LHCN-M2 (cell line): ENCODE results near the gene RBL1. TPM values are rescaled to one million over a fixed set of nuclear protein-coding genes. Genes with fewer than 3 reads are reported as not detected.
A peak's percentile ranks its signal among the peaks of the same experiment; 100 is the strongest.
"Not testable (repeated sequence)": the region's sequence is repeated elsewhere in the genome, so short reads cannot be mapped to it uniquely, and the experiment has no call there.

Experiments used
- DNase-seq: peaks from one replicate; pipeline ENCODE4 v3.0.0-alpha.2; 2012; ENCODE audit warnings: low read depth
- polyA plus RNA-seq: library from polyadenylated mRNA; unstranded; fragments of >200 nt; gene quantifications from one replicate; pipeline ENCODE4 v1.2.1, GENCODE V29; 2012; ENCODE audit warnings: missing spikeins
- total RNA-seq: library from RNA; depleted of rRNA; stranded (reverse); fragments of >200 nt; gene quantifications from 2 replicates; pipeline ENCODE4 v1.2.3, GENCODE V29; 2014; rRNA removed

RBL1 gene
- total RNA-seq, result 18.1 and 18.4 TPM in 2 replicates
- 2.7 TPM for polyA plus RNA-seq

GRCh38 chr20:37095599-37096414 lies at the start of gene RBL1:
TSS of gene RBL1 (minus strand) at chr20:37095997. CDS start at chr20:37095928, 69 bp downstream.
- DNase-seq, result peak; percentile 88

DNA sequence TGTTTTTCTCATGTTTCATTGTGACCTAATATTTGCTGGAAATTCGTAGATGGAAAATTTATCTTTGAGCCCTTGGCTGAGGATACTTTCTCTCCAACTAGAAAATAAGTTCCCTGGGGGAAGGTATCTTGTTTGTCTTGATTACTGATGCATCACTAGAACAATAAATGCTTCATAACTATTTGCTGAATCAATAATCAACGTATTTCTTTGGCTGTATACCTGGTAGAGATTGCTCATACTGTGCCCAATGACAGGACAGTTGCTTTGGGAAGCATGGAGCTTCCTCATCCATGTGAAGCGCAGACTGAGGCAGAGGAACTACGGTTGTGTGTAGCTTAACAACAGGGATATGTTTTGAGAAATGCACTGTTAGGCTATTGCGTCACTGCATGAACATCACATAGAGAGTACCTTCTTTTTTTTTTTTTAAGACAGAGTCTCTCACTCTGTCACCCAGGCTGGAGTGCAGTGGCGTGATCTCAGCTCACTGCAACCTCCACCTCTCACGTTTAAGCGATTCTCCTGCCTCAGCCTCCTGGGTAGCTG lies 49.1 kb upstream of the RBL1 start:
- DNase-seq, result no peak

DNA sequence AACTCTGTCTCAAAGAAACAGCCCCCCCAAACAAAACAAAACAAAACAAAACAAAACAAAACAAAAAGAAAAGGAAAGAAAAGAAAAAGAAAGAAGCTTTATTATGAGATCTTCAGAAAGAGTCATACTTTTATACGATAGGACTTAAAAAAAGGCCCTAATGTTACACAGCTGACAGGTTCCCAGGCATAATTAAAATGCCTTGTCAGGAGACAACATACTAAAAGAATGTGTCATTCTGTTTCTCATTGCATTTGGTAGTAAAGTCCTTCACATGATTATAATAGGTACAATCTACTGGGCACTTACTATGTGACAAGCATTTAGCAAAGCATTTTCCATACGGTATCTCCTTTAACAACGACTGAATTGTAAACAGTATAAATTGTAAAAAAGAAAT lies 46.9 kb upstream of the RBL1 start:
- no peak for DNase-seq

DNA sequence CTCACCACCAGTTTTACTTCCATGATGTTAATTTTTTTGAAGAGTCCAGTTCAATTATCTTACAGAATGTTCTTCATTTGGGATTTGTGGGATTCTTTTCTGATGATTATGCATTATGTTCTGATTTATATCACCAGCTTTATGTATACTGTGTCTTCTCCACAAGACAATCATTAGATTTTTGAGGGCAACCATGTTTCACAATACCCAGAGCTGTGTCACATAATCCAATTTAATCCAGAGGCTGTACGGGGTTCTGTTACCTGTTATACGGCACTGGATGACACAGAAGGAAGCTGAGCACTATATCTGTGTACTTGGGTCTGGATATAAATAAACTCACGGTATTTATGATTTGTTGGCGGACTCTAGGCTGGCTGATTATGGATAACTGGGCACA lies 41.8 kb upstream of the RBL1 start:
- no peak for DNase-seq

DNA sequence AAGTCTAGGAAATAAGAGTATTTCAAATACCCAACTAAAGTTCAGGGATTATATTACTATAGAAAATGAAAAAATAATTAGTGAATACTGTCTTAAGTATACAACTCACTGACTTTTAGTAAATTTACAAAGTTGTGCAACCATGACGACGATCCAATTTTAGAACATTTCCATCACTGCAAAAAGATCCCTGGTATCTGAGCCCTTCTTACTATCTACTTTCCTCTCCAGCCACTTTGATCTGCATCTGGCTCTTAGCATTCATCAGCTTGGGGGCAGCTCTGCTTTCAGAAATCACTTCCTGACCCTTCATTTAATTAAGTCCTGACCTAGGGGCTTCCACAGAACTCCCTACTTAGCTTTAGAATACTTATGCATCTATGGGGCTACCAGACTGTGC lies 38.2 kb upstream of the RBL1 start:
- DNase-seq, result no peak

DNA sequence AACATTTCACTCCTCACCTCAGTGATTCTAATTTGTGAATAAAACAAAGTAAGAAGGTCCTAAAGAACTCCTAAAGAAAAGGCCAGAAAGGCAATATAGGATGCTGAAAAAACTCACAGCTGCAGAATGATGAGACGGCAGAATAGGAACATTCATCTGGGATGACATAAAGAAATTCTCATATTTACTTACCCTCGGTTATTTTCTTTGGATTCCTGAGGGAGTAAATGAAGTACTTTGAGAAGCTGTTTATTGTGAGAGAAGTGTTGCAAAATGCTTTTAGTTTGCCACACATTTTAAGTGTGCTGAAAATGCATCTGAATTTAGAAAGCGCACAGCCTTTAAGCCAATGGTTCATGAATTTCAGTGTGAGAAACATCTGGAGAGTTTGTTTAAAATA lies 35.7 kb upstream of the RBL1 start:
- peak; percentile 23 for DNase-seq

GRCh38 chr20:37128803-37129202 lies 33.0 kb upstream of the RBL1 start:
- DNase-seq, result no peak

- not testable (repeated sequence) for DNase-seq
Observed at GRCh38 chr20:37126290-37126689, 30.5 kb upstream of the RBL1 start.

- no peak for DNase-seq
Observed at GRCh38 chr20:37123441-37123840, 27.6 kb upstream of the RBL1 start.

GRCh38 chr20:37120497-37120896 lies 24.7 kb upstream of the RBL1 start:
- DNase-seq, result no peak

GRCh38 chr20:37119356-37120036 lies 23.7 kb upstream of the RBL1 start:
- DNase-seq, result no peak

- no peak for DNase-seq
Observed at GRCh38 chr20:37114012-37114411, 18.2 kb upstream of the RBL1 start.

DNA sequence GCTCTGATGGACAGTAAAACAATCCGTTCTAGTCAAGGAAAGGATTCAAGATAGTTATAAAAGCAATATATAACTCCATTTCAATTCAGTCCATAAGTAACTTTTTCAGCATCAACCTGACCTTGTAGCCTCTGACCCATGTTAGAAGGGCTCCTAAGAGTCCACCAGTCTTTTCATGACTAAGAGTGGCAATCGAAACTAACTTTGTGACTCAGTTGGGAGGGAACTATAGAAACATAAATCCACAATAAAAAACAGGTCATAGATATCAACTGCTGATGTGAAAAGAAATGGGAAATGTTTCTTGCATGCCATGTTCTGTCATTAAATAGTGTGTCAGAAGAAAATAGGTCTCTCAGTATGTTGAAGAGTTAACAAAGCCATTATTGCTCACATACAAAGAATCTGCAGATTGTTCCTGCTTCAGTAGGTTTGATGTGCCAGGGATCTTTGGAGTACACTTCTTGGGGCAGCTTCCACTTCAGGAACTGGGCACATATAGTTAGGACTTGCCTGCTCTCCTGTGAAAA lies 16.2 kb upstream of the RBL1 start:
- no peak for DNase-seq

DNA sequence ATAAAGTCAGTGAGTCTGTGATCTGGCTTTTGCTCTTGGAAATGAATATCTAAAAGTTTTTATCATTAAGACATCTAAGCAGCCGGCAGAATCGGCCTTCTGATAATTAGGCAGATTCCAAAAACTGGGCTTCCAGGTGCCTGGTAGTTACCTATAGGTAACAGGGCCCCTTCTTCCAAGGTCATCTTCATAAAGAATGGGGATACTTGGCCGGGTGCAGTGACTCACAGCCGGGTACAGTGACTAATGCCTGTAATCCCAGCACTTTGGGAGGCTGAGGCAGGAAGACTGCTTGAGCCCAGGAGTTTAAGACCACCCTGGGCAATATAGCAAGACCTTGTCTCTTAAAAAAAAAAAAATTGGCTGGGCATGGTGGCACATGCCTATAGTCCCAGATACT lies 12.9 kb upstream of the RBL1 start:
- no peak for DNase-seq

DNA sequence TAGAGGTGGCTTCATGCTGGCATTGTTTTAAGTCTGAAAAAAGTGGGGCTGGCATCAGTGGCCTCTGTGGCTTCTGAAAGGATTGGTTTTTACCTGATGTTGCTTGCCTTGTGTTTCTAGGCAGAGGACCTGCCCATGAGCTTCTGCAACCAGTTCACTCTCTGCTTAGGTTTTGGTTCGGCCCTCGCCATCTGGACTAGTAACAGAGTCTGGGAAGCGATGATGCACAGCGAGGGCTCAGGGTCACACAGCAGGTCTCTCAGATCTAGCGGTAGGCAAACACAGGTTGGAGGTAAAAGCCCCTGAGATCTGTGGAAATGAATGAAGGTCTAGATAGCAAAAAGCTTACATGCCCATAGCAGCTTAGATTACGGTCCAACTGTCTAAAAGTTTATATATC lies 6.8 kb upstream of the RBL1 start:
- DNase-seq, result no peak

- no peak for DNase-seq
Observed at GRCh38 chr20:37096415-37097041, 731 bp upstream of the RBL1 start.

GRCh38 chr20:37095108-37095598 lies 644 bp downstream of the RBL1 start:
- DNase-seq, result peak; percentile 18

DNA sequence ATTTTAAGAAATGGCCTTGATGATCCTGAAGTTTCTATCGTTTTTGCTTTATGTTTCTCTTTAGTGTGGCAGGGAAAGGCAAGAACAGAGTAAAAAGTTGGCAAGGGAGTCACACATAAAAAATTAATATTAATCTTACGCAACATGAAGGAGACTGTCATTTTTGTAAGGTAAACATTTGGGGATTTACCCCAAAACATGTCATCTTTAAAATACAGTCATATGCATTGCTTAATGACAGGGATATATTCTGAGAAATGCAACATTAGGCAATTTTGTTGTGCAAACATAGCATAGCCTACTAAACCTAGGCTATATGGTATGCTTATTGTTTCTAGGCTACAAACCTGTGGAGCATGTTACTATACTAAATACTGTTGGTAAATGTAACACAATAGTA lies 5.4 kb downstream of the RBL1 start:
- DNase-seq, result no peak

DNA sequence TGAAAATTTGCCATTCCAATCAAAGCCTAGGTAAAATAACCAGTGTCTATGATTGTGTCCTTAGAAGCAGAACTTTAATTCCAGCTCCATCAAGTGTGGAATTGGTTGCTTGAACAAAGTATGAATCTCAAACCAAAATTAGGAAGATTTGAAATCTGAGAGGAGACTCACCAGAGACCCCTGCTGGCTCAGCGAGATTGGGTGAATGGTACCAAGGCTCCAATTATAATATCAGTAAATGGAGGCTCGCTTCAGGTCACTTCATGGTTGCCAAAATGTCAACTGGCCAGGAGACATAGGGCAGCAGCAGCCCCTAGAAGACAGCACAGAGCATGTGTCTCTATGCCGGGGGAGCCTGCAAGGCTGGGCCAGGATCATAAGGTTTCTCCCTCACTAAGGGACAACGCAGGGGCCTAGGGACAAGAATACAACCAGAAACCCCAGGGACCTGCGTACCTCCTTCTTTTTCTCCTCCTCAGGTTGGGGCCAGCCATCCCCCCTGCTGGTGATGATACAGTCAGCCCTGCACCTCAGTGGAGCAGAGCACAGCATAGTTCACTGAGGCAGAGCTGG lies 14.0 kb downstream of the RBL1 start:
- peak; percentile 9 for DNase-seq

DNA sequence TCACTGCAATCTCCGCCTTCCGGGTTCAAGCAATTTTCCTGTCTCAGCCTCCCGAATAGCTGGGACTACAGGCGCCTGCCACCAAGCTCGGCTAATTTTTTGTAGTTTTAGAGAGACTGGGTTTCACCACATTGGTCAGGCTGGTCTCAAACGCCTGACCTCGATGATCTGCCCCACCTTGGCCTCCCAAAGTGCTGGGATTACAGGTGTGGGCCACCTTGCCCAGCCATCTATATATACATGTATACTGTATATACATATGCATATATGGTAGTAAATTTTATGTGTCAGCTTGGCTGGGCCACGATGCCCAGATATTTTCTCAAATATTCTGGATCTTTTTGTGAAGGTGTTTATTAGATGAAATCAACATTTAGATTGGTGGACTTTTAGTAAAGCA lies 18.8 kb downstream of the RBL1 start:
- DNase-seq, result no peak

- DNase-seq, result no peak
Observed at GRCh38 chr20:37075932-37076685, 19.7 kb downstream of the RBL1 start.
